Thyroid gland (tissue), 4 donors: ENCODE measurements around the gene HIVEP3.

Experiments
- CTCF ChIP-seq, 6 experiments: fragments of 200-600 bp in 3 of 6; fragments of 450-650 bp in 3 of 6; sonication (generic) in 3 of 6; IDR thresholded peaks; one replicate each; pipeline ENCODE4 v1.5.1; 2016 to 2019; ENCODE audit warnings: antibody characterized with exemption in 6 of 6, mild to moderate bottlenecking in 2 of 6, inconsistent platforms in 1 of 6, moderate library complexity in 1 of 6
- POLR2A ChIP-seq, 2 donors: fragments of 450-650 bp; IDR thresholded peaks; one replicate each; pipeline ENCODE4 v1.6.1; 2017; ENCODE audit warnings: antibody characterized with exemption in 2 of 2, mild to moderate bottlenecking in 2 of 2, moderate library complexity in 1 of 2

GRCh38 chr1:41840592-41841246 lies 78.0 kb downstream of the HIVEP3 start:
- TF ChIP-seq CTCF (IDR thresholded peaks at IDR 0.05) (no peak), POLR2A (IDR thresholded peaks at IDR 0.05) (no peak)
